ENCODE measurements around the gene LRRC4B. TPM values are rescaled to one million over a fixed set of nuclear protein-coding genes. Genes with fewer than 3 reads are reported as not detected.

Gene LRRC4B
- total and polyA plus RNA-seq, 2 of the 13 experiments (the other 11 are each of a cell fraction or from before 2014, with no cell fraction given): not detected

- TF ChIP-seq, protein P1, sequence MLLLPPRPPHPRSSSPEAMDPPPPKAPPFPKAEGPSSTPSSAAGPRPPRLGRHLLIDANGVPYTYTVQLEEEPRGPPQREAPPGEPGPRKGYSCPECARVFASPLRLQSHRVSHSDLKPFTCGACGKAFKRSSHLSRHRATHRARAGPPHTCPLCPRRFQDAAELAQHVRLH (CRISPR knock-in tag; IDR thresholded peaks at IDR 0.05; ENCODE audit: borderline replicate concordance, low read depth): no peak
- TF ChIP-seq, protein P2, sequence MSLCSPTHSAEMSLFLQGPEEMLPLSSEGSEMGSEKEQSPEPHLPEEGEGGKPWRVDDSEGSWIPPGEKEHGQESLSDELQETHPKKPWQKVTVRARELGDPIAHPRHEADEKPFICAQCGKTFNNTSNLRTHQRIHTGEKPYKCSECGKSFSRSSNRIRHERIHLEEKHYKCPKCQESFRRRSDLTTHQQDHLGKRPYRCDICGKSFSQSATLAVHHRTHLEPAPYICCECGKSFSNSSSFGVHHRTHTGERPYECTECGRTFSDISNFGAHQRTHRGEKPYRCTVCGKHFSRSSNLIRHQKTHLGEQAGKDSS (CRISPR knock-in tag; IDR thresholded peaks at IDR 0.05; ENCODE audit: borderline replicate concordance, low read depth): no peak
- no peak for TF ChIP-seq HDAC2 (CRISPR knock-in tag; IDR thresholded peaks at IDR 0.05)
- no peak for TF ChIP-seq HHEX (CRISPR knock-in tag; IDR thresholded peaks at IDR 0.05)
- TF ChIP-seq ZKSCAN8 (CRISPR knock-in tag; IDR thresholded peaks at IDR 0.05; ENCODE audit: borderline replicate concordance): no peak
Measured at GRCh38 chr19:50551715-50552187, 16.5 kb downstream of the LRRC4B start (continued).

DNA sequence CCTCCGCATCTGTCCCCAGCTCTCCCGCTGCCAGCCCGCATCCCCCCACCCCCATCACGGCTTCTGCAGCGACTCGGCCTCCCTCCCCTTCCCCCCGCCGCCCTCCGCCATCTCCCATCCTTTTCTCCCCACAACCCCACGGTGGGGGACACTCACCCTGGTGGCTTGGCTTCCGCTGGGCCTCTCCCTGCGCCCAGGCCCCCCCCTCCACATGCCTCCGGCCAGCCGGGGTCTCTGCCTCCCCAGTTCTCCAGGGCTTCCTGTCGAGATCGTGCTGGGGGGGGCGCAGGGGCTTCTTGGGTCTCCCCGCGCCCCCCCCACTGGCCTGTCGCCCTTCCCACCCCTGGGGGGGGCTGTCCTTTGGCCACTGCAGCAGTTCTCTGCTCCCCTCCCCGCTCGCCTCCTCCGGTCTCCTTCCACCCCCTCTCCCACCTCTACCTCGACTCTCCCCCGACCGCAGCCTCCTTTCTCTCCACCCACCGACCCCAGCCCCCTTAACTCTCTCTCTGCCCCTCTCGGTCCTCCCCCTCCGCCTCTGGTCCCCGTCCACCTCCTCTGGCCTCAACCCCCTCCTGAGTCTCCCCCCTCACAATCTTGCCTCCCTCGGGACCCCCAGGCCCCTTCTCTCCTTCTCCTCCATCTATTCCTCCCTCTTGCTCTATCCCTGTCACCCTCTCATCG, 17.1 kb downstream of the LRRC4B start:
- no peak overlapping the region for H3K9ac ChIP-seq (ENCODE audit: insufficient read depth, low read depth, low read length)
- intact Hi-C loops (cut with micrococcal nuclease; ENCODE audit: unreplicated experiment): no loop called here
- no peaks in the 10 kb centered on the region for H3K79me2 ChIP-seq (ENCODE audit: insufficient read depth, low read length)
- ATAC-seq (no peak), DNase-seq (ENCODE audit: low spot score) (no peak), FAIRE-seq (no peak)
- no peak overlapping the region for H3K4me3 ChIP-seq (replicated peaks in 1 of 3; ENCODE audit: insufficient read depth in 1 of 3, low read depth in 2 of 3, low read length in 3 of 3)
- CTCF ChIA-PET (ENCODE audit: low intra/inter-chr PET ratio, low total read pairs): no interaction called here
- no TSS peak for BruUV-seq (replicated peaks)
- no peaks in the 10 kb centered on the region for H3K9me3 ChIP-seq (ENCODE audit: low read length)
- TF ChIP-seq ZBTB7A (CRISPR knock-in tag; IDR thresholded peaks at IDR 0.05) (no peak), SP5 (CRISPR knock-in tag; IDR thresholded peaks at IDR 0.05; ENCODE audit: borderline replicate concordance, low read depth) (no peak), ZNF530 (CRISPR knock-in tag; IDR thresholded peaks at IDR 0.05; ENCODE audit: low read depth) (no peak)
- in situ Hi-C loops (cut with HindIII; ENCODE audit: extremely low pct_ligation_motif_present, low pct_unique_long_range_greater_than_20kb): no loop called here
- H3K4me2 ChIP-seq (ENCODE audit: low read depth, low read length): no peak overlapping the region
- H3K36me3 ChIP-seq (replicated peaks in 1 of 2; ENCODE audit: control insufficient read depth in 1 of 2, insufficient read depth in 2 of 2, low read length in 2 of 2): no peaks in the 10 kb centered on the region
- peaks cover 1% of the 10 kb centered on the region; the same call in 1 of the 2 replicates for H3K4me1 ChIP-seq (ENCODE audit: insufficient read depth, low read length)
- no peak overlapping the region for H3K27ac ChIP-seq (ENCODE audit: extremely low read length, insufficient read depth, low read length)
- no peaks in the 10 kb centered on the region for H4K20me1 ChIP-seq (ENCODE audit: insufficient read depth, low read length)
- POLR2A ChIA-PET: no interaction called here
- H3K27me3 ChIP-seq (ENCODE audit: control insufficient read depth in 1 of 2, insufficient read depth in 2 of 2, low read length in 2 of 2): peaks cover 4 to 44% of the 10 kb centered on the region in 2 experiments; a peak in 4 of 5 replicates
- no peak overlapping the region for H2AFZ ChIP-seq (ENCODE audit: low read length)
- 19% methylated on average over 32 of the region's 32 CpGs for WGBS (ENCODE audit: low lambda C conversion rate)

Measured in HepG2 (cell line).